ENCODE measurements around the gene UBE2E2.

GRCh38 chr3:23493889-23494288 lies 290.8 kb downstream of the UBE2E2 start:
- TF ChIP-seq CTCF (optimal IDR thresholded peaks at IDR 0.05 in 1 of 3, IDR thresholded peaks at IDR 0.05 in 1 of 3, conservative IDR thresholded peaks at IDR 0.05 in 1 of 3; ENCODE audit: extremely low read depth in 1 of 3, insufficient read depth in 2 of 3, low read length in 3 of 3) (no peak), EZH2 (IDR thresholded peaks at IDR 0.05; ENCODE audit: low read length) (no peak)

All from keratinocyte (primary cell).